Subcutaneous adipose tissue (tissue), 4 donors: Measurements from ENCODE around the gene PRKG1. TPM values are rescaled to one million over a fixed set of nuclear protein-coding genes. Genes with fewer than 3 reads are reported as not detected.

ENCODE experiments used
- CTCF ChIP-seq: fragments of 450-650 bp; IDR thresholded peaks from one replicate; pipeline ENCODE4 v1.5.1; 2016; ENCODE audit warnings: low read depth, mild to moderate bottlenecking, control low read depth, antibody characterized with exemption, moderate library complexity
- total RNA-seq, 4 donors: library from RNA; depleted of rRNA; stranded (reverse); fragments of >200 nt; gene quantifications; one replicate each; pipeline ENCODE4 v1.1.0, GENCODE V29; 2016

Gene PRKG1
- total RNA-seq, 4 donors from 2014 or later, result 7.6 to 17.2 (median 10.7) TPM

DNA sequence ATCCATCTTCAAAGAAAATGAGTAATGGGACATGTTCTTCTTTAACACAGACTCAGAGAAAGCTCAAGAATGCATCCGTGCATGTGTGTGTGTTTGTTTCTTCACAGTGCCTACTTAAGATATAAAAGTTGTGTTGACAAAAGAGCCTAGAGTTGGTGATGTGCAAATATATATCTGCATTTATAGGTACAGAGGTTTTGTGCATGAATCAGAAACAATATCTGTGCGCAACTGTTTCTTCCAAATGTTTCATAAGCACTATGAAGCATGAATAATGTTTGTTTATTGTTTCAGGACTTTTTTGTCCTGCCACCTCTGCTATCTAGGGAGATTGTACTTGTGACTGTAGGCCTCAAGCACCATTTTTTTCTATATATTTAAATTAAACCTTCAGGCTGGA lies 395.4 kb downstream of the PRKG1 start:
- no peak for TF ChIP-seq CTCF

GRCh38 chr10:51471271-51471670 lies 397.0 kb downstream of the PRKG1 start:
- no peak for TF ChIP-seq CTCF

DNA sequence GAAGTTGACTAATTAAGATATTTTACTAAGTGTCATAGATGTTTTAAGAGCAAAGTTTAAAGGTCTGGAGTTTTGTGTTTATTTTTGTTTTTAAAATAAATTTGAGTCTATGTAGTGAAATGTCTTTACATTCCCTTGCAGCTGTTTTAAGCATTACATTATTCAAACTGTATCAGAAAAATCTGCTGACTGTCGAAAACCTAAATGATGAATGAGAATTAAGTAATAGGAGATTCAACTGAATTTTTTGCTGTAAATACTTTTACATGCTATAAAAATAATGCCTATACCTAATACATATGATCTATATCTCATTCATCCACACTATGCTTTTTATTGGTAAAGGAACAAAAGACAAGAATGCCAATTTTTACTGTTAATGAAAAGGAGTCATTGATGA lies 397.9 kb downstream of the PRKG1 start:
- no peak for TF ChIP-seq CTCF

DNA sequence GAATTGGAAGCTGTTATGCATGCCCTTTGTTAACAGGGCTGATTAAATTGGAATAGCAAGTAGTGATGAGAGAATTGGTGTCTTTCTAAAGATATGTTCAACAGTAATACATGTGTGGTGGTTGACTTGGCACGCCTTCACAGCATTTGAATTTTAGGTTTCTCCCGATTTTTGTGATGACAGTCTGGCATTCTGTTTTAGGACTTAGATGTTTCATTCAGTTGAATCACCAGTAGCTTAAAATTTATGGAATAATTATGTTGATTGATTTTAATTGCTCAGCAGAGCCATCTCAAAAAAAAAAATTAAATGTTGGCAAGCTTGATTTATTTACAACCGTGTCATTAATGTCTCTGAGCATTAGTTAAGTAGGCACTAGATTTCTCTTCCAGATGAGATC lies 405.4 kb downstream of the PRKG1 start:
- no peak for TF ChIP-seq CTCF

DNA sequence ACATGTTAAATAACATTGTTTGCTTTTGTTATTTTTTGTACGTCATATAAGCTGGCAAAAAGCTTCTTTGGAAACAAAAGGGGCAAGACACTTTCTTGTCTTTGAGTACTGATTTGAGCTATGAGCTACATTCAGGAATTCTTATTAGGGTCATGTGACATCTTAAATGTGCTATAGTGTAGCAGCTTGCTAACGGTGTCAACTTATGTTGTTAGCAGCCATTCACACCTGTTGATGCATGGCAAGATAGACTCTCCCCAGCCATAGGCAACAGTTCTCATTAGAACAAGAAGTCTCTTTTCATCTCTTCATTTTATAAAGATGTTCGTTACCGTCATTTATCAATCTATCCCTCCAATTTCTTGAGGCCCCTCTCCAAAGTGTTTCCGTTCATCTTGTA lies 411.4 kb downstream of the PRKG1 start:
- no peak for TF ChIP-seq CTCF

- no peak for TF ChIP-seq CTCF
These were observed 413.3 kb downstream of the PRKG1 start for GRCh38 chr10:51487576-51487975.

GRCh38 chr10:51488766-51489408 lies 414.6 kb downstream of the PRKG1 start:
- no peak for TF ChIP-seq CTCF
